Epithelial cell of proximal tubule (primary cell): Measurements from ENCODE around the gene TMEM30A. TPM values are rescaled to one million over a fixed set of nuclear protein-coding genes. Genes with fewer than 3 reads are reported as not detected.
A peak's percentile ranks its signal among the peaks of the same experiment; 100 is the strongest.

ENCODE experiments used
- DNase-seq: peaks from one replicate; pipeline ENCODE4 v3.0.0-alpha.2; 2011; ENCODE audit warnings: low read depth
- H3K4me3 ChIP-seq: 2 replicates; pipeline ENCODE4 v1.5.1; 2011; ENCODE audit warnings: low read depth, mild to moderate bottlenecking, low read length
- CTCF ChIP-seq: conservative IDR thresholded peaks from 2 replicates; pipeline ENCODE4 v1.5.1; 2012; ENCODE audit warnings: low read depth, mild to moderate bottlenecking, low read length
- total RNA-seq: library from RNA; depleted of rRNA; stranded (reverse); fragments of >200 nt; gene quantifications from 2 replicates; pipeline ENCODE4 v1.2.3, GENCODE V29; 2015

TMEM30A gene
- total RNA-seq, 1 donor from 2014 or later = 73.1 TPM

GRCh38 chr6:75243333-75244062 is 41.1 kb downstream of the TMEM30A start, which contains the start of gene COX7A2:
COX7A2 (minus strand) TSS chr6:75243801; CDS start chr6:75243734, 67 bp downstream.
- H3K4me3 ChIP-seq = peak within 1 kb of the TSS; percentile 87
- TF ChIP-seq CTCF = no peak
- peak; percentile 88 for DNase-seq

- H3K4me3 ChIP-seq = no peak overlapping the region
Measured at GRCh38 chr6:75236630-75237029, 48.0 kb downstream of the TMEM30A start.

GRCh38 chr6:75235271-75235670 is 49.3 kb downstream of the TMEM30A start:
- no peak for TF ChIP-seq CTCF
- DNase-seq = no peak
- no peak overlapping the region for H3K4me3 ChIP-seq

More at GRCh38 chr6:75236630-75237029, 48.0 kb downstream of the TMEM30A start:
- TF ChIP-seq CTCF = no peak
- no peak for DNase-seq

GRCh38 chr6:75234126-75234865 is 50.3 kb downstream of the TMEM30A start:
- TF ChIP-seq CTCF = no peak
- no peak overlapping the region for H3K4me3 ChIP-seq
- DNase-seq = no peak

GRCh38 chr6:75233092-75233615 is 51.4 kb downstream of the TMEM30A start:
- TF ChIP-seq CTCF = no peak
- H3K4me3 ChIP-seq = no peak overlapping the region
- no peak for DNase-seq

- H3K4me3 ChIP-seq = no peak overlapping the region
- DNase-seq = no peak
- peak; percentile 86 for TF ChIP-seq CTCF
Measured at GRCh38 chr6:75230484-75231325, 53.9 kb downstream of the TMEM30A start.
